Fibroblast of lung (primary cell): Measurements from ENCODE around the gene ZFYVE26. TPM values are rescaled to one million over a fixed set of nuclear protein-coding genes. Genes with fewer than 3 reads are reported as not detected.

Experiments used
- DNase-seq, 2 donors: peaks; one replicate each; pipeline versions ENCODE4 v3.0.0 to v3.0.0-alpha.2; 2010; ENCODE audit warnings: low read depth in 2 of 2
- H2AFZ ChIP-seq: 2 replicates; pipeline ENCODE4 v1.5.1; 2012; ENCODE audit warnings: low read length, control low read depth, inconsistent platforms
- H3K27ac ChIP-seq: 2 replicates; pipeline ENCODE4 v1.5.1; 2011; ENCODE audit warnings: low read length, control low read depth; ENCODE audit not compliant: insufficient read depth
- H3K27me3 ChIP-seq: 2 replicates; pipeline ENCODE4 v1.5.1; 2011; ENCODE audit warnings: mild to moderate bottlenecking, low read length; ENCODE audit not compliant: control insufficient read depth, insufficient read depth
- H3K36me3 ChIP-seq: 2 replicates; pipeline ENCODE4 v1.5.1; 2011; ENCODE audit warnings: low read length; ENCODE audit not compliant: control insufficient read depth, insufficient read depth
- H3K4me1 ChIP-seq: 2 replicates; pipeline ENCODE4 v1.5.1; 2011; ENCODE audit warnings: low read length; ENCODE audit not compliant: control insufficient read depth, insufficient read depth; ENCODE audit errors: extremely low read depth
- H3K4me2 ChIP-seq: 2 replicates; pipeline ENCODE4 v1.5.1; 2011; ENCODE audit warnings: low read length, control low read depth; ENCODE audit not compliant: insufficient read depth; ENCODE audit errors: extremely low read depth
- H3K4me3 ChIP-seq, 4 experiments: fragments of 200-600 bp in 1 of 4; sonication (generic) in 1 of 4; replicated peaks in 1 of 4; 2 replicates each; pipeline ENCODE4 v1.5.1; 2011 to 2016; ENCODE audit warnings: low read length in 4 of 4, low read depth in 3 of 4, mild to moderate bottlenecking in 3 of 4, control low read depth in 2 of 4, inconsistent platforms in 1 of 4, mixed read lengths in 1 of 4; ENCODE audit not compliant: insufficient read depth in 1 of 4; ENCODE audit errors: control extremely low read depth in 1 of 4
- H3K79me2 ChIP-seq: 2 replicates; pipeline ENCODE4 v1.5.1; 2012; ENCODE audit warnings: mild to moderate bottlenecking, low read length, inconsistent platforms; ENCODE audit not compliant: control insufficient read depth, insufficient read depth
- H3K9ac ChIP-seq: 2 replicates; pipeline ENCODE4 v1.5.1; 2011; ENCODE audit warnings: mild to moderate bottlenecking, low read length, control low read depth; ENCODE audit not compliant: insufficient read depth
- H3K9me3 ChIP-seq: 2 replicates; pipeline ENCODE4 v1.5.1; 2012; ENCODE audit warnings: low read depth, low read length; ENCODE audit not compliant: control insufficient read depth, insufficient read depth
- H4K20me1 ChIP-seq: 2 replicates; pipeline ENCODE4 v1.5.1; 2011; ENCODE audit warnings: low read length; ENCODE audit not compliant: control insufficient read depth, insufficient read depth; ENCODE audit errors: extremely low read depth
- CTCF ChIP-seq, 2 donors: IDR thresholded peaks in 1 of 2; conservative IDR thresholded peaks in 1 of 2; 1 replicate in 1 of 2; 2 replicates in 1 of 2; pipeline ENCODE4 v1.5.1; 2011 to 2012; ENCODE audit warnings: low read length in 2 of 2, control low read depth in 1 of 2, inconsistent platforms in 1 of 2, low read depth in 1 of 2, mild to moderate bottlenecking in 1 of 2
- EZH2 ChIP-seq: IDR thresholded peaks from 2 replicates; pipeline ENCODE4 v1.5.1; 2012; ENCODE audit warnings: low read length, control low read depth, mild to moderate bottlenecking; ENCODE audit errors: missing control alignments
- polyA plus RNA-seq, 2 donors: library from polyadenylated mRNA; depleted of rRNA in 1 of 2; stranded (reverse) in 1 of 2; unstranded in 1 of 2; fragments of >200 nt; gene quantifications; 2 replicates each; pipeline ENCODE4 v1.2.1, GENCODE V29; 2011 to 2012; ENCODE audit warnings: missing spikeins in 1 of 2
- total RNA-seq: library from RNA; depleted of rRNA; stranded (reverse); fragments of >200 nt; gene quantifications from 2 replicates; pipeline ENCODE4 v1.2.1, GENCODE V29; 2014

ZFYVE26 gene
- total and polyA plus RNA-seq, 2 donors (not counting 1 experiment from before 2014, with no cell fraction given) = 8.4 to 18.7 TPM

GRCh38 chr14:67787673-67788072 lies 28.7 kb downstream of the ZFYVE26 start:
- no peak overlapping the region for H3K4me2 ChIP-seq
- DNase-seq = no peak
- H3K79me2 ChIP-seq = no peaks in the 10 kb centered on the region
- no peak overlapping the region for H2AFZ ChIP-seq
- H3K4me3 ChIP-seq = no peak overlapping the region
- no peak overlapping the region for H3K27ac ChIP-seq
- no peaks in the 10 kb centered on the region for H3K27me3 ChIP-seq
- peaks cover 10% of the 10 kb centered on the region for H3K36me3 ChIP-seq
- H3K9me3 ChIP-seq = no peaks in the 10 kb centered on the region
- no peaks in the 10 kb centered on the region for H4K20me1 ChIP-seq
- H3K9ac ChIP-seq = no peak overlapping the region
- no peaks in the 10 kb centered on the region for H3K4me1 ChIP-seq
- no peak for TF ChIP-seq EZH2
- no peak for TF ChIP-seq CTCF (conservative IDR thresholded peaks at IDR 0.05 in 1 of 2, IDR thresholded peaks at IDR 0.05 in 1 of 2; ENCODE audit: low read depth in 1 of 2, low read length in 2 of 2)

- no peaks in the 10 kb centered on the region for H4K20me1 ChIP-seq
- no peak overlapping the region for H3K27ac ChIP-seq
- TF ChIP-seq CTCF (conservative IDR thresholded peaks at IDR 0.05 in 1 of 2, IDR thresholded peaks at IDR 0.05 in 1 of 2; ENCODE audit: low read depth in 1 of 2, low read length in 2 of 2) (no peak), EZH2 (no peak)
- H3K9ac ChIP-seq = no peak overlapping the region
- H3K27me3 ChIP-seq = no peaks in the 10 kb centered on the region
- no peak overlapping the region for H3K4me3 ChIP-seq
- DNase-seq = no peak
- no peaks in the 10 kb centered on the region for H3K9me3 ChIP-seq
- H3K79me2 ChIP-seq = no peaks in the 10 kb centered on the region
- no peak overlapping the region for H3K4me2 ChIP-seq
- no peak overlapping the region for H2AFZ ChIP-seq
- H3K4me1 ChIP-seq = no peaks in the 10 kb centered on the region
- H3K36me3 ChIP-seq = peaks cover 12% of the 10 kb centered on the region
Observed at GRCh38 chr14:67785270-67786109, 30.9 kb downstream of the ZFYVE26 start.

DNA sequence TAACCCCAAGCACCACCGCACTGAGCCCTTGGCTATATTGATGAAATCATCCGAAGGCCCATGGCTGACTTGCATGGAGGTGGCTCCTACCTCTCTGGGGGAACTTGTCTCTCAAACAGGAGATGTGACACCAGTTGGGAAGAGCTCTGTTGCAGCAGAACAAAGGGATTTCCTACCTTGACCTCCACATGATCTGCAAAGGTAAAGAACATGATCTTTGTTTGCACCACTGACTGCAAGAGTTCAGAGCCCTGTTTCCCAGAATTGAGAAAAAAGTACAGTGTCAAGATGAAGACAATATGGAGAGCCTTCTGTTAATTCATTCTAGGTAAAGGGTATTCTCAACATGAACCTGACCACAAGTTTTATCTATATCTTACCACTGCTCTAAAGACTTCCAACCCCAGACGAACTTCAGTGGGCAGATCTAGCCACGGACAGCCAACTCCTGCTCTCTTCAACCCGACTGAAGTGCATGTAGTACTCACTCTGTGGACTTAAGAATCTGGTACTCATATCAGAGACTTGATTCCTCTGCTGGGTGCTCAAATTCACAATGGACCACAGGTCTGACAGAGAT lies 32.1 kb downstream of the ZFYVE26 start:
- Histone ChIP-seq H3K4me1 (no peaks in the 10 kb centered on the region), H3K9me3 (no peaks in the 10 kb centered on the region), H3K79me2 (no peaks in the 10 kb centered on the region), H4K20me1 (no peaks in the 10 kb centered on the region), H2AFZ (no peak overlapping the region), H3K4me2 (no peak overlapping the region), H3K9ac (no peak overlapping the region), H3K36me3 (peaks cover 13% of the 10 kb centered on the region), H3K27ac (no peak overlapping the region), H3K4me3 (no peak overlapping the region), H3K27me3 (no peaks in the 10 kb centered on the region)
- TF ChIP-seq EZH2 (no peak), CTCF (conservative IDR thresholded peaks at IDR 0.05 in 1 of 2, IDR thresholded peaks at IDR 0.05 in 1 of 2; ENCODE audit: low read depth in 1 of 2, low read length in 2 of 2) (no peak)
- no peak for DNase-seq
